ENCODE measurements around the gene TADA2A.

The TADA2A gene

DNA sequence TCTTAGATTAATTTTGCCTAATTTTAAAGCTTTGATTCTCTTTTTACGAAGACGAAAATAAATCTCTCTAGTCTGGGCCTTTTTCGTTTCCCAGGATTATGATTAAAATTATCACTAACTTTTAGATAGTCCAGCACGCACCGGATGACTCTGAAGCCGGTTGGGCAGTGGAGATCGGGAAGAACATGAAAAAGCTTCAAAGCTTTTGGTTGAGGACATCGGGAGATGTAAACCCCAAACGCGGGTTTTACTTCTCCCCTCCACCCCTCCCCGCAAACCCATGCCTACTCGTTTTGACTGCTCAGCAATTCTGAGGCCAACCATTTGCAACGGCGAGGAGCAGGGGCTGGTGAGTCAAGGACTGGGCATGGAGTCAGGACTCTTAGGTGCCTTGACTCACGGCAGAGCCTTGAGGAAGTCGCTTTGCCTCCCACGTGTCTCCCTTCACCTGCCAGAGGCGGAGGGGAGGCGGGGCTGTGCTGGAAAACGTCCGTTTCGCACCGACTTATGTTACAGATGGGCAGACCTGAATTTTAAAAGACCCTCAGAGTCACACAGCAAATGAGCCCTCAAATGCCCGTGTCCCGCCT, 82.0 kb downstream of the TADA2A start:
- H3K27ac ChIP-seq (ENCODE audit: low read length): no peak overlapping the region

DNA sequence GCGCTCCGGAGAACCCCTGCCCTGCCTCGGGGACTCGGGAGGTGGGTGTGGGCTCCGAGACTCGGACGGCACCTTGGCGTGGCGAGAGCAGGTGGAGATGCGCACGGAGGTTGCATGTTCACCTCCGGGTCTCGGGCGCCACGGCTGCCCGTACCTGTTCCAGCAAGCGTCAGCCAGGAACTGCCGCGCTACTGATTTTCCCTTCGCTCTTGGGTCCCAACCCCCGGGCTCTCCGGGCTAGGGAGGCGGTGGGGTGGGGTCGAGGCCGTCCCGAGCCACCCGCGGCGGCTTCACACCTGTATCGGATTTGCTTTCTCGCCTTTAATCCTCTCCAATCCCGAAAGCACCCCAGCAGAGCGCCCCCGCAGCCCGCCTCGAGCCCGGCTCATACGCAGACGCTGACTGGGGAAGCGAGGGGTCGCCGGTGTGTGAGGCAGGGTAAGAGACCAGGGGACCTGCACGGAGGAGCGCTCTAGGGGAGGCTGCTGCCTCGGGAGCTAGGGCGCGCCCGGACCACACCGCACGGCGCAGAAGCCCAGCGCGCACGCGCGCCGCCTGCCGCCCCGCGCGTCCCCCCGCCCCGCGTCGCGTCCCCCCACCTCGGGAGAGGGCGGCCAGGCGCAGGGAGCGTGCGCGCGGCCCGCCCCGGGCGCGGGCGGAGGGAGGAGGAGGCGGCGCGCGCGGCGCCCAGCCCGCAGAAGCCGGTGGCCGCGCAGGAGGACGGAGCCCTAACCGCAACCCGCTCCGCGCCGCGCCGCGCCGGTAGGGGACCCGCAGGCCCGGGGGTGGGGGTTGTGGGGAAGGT, 82.7 kb downstream of the TADA2A start, which contains the start of gene DUSP14:
Gene DUSP14, plus strand, starts transcription at position 695 of the 805 bp plus-strand sequence. CDS start 22,382 bp downstream, outside the sequence.
- no peaks in the 10 kb centered on the region for H3K9me3 ChIP-seq (ENCODE audit: insufficient read depth, low read length)
- H2AFZ ChIP-seq (ENCODE audit: low read depth, low read length): peak within 1 kb of the TSS; percentile 88
- peaks cover 24% of the 10 kb centered on the region for H3K79me2 ChIP-seq (ENCODE audit: low read length)
- no peaks in the 10 kb centered on the region for H4K20me1 ChIP-seq (ENCODE audit: insufficient read depth, low read length)
- no peaks in the 10 kb centered on the region for H3K27me3 ChIP-seq (ENCODE audit: low read depth, low read length)
- H3K4me3 ChIP-seq (ENCODE audit: low read length): peak within 1 kb of the TSS; percentile 93
- peak within 1 kb of the TSS; percentile 84 for H3K9ac ChIP-seq (ENCODE audit: low read length)
- peaks cover 21% of the 10 kb centered on the region for H3K4me1 ChIP-seq (ENCODE audit: low read length)
- no peaks in the 10 kb centered on the region for H3K36me3 ChIP-seq (replicated peaks; ENCODE audit: low read depth, low read length)
- peak within 1 kb of the TSS; percentile 91 for H3K4me2 ChIP-seq (ENCODE audit: low read length)
- no peak for TF ChIP-seq EZH2phosphoT487 (IDR thresholded peaks at IDR 0.05; ENCODE audit: low read depth)
- TF ChIP-seq, protein P1, sequence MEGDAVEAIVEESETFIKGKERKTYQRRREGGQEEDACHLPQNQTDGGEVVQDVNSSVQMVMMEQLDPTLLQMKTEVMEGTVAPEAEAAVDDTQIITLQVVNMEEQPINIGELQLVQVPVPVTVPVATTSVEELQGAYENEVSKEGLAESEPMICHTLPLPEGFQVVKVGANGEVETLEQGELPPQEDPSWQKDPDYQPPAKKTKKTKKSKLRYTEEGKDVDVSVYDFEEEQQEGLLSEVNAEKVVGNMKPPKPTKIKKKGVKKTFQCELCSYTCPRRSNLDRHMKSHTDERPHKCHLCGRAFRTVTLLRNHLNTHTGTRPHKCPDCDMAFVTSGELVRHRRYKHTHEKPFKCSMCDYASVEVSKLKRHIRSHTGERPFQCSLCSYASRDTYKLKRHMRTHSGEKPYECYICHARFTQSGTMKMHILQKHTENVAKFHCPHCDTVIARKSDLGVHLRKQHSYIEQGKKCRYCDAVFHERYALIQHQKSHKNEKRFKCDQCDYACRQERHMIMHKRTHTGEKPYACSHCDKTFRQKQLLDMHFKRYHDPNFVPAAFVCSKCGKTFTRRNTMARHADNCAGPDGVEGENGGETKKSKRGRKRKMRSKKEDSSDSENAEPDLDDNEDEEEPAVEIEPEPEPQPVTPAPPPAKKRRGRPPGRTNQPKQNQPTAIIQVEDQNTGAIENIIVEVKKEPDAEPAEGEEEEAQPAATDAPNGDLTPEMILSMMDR (IDR thresholded peaks at IDR 0.05; ENCODE audit: low read depth, low read length): peak; percentile 21; the same call in 1 of the 2 replicates
- no peak within 1 kb of the TSS for H3K27ac ChIP-seq (ENCODE audit: low read length)

More for the DNA sequence above, 82.0 kb downstream of the TADA2A start:
- peak overlapping the region; percentile 93 for H3K4me3 ChIP-seq (ENCODE audit: low read length)
- TF ChIP-seq, protein P1 (IDR thresholded peaks at IDR 0.05; ENCODE audit: low read depth, low read length): no peak
- no peak for TF ChIP-seq EZH2phosphoT487 (IDR thresholded peaks at IDR 0.05; ENCODE audit: low read depth)
- H4K20me1 ChIP-seq (ENCODE audit: insufficient read depth, low read length): no peaks in the 10 kb centered on the region
- H3K4me1 ChIP-seq (ENCODE audit: low read length): peaks cover 23% of the 10 kb centered on the region
- peak overlapping the region; percentile 91 for H3K4me2 ChIP-seq (ENCODE audit: low read length)
- H3K9ac ChIP-seq (ENCODE audit: low read length): peak overlapping the region; percentile 84
- H3K9me3 ChIP-seq (ENCODE audit: insufficient read depth, low read length): no peaks in the 10 kb centered on the region
- peaks cover 22% of the 10 kb centered on the region for H3K79me2 ChIP-seq (ENCODE audit: low read length)
- H3K36me3 ChIP-seq (replicated peaks; ENCODE audit: low read depth, low read length): no peaks in the 10 kb centered on the region
- H3K27me3 ChIP-seq (ENCODE audit: low read depth, low read length): no peaks in the 10 kb centered on the region
- peak overlapping the region; percentile 88 for H2AFZ ChIP-seq (ENCODE audit: low read depth, low read length)

DNA sequence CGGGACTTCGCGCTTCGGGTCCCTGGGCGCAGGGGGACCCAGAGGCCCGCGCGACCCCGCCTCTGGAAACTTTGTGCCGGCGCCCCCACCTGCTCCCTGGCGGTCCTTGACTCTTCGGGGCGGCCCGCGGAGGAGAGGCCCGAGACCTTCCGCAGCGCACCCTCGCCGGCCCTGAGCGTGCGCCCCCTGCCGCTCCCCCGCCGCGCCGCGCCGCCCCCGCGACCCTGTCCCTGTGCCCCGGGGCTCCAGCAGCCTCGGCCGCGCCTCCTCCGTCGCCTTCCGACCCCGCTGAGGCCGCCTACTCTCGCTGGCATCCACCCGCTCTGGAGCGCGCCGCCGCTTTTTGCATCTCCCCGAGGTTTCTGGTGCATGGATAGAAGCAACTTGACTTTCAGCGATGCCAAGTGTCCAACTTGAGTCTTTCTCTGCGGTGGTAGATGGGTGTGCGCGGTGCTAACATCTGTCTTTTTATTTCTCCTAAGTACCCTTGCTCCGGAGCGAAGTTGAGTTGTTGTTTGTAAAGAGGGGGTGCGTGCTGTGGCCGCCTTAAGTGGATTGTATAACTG, 83.4 kb downstream of the TADA2A start:
- H2AFZ ChIP-seq (ENCODE audit: low read depth, low read length): 0 out of 2 replicates have a peak overlapping the region, but pooled peaks have one; percentile 35
- no peaks in the 10 kb centered on the region for H3K27me3 ChIP-seq (ENCODE audit: low read depth, low read length)
- peak overlapping the region; percentile 93 for H3K4me3 ChIP-seq (ENCODE audit: low read length)
- no peak overlapping the region for H3K27ac ChIP-seq (ENCODE audit: low read length)
- no peaks in the 10 kb centered on the region for H3K36me3 ChIP-seq (replicated peaks; ENCODE audit: low read depth, low read length)
- no peaks in the 10 kb centered on the region for H4K20me1 ChIP-seq (ENCODE audit: insufficient read depth, low read length)
- peaks cover 21% of the 10 kb centered on the region for H3K4me1 ChIP-seq (ENCODE audit: low read length)
- peaks cover 27% of the 10 kb centered on the region for H3K79me2 ChIP-seq (ENCODE audit: low read length)
- H3K9ac ChIP-seq (ENCODE audit: low read length): peak overlapping the region; percentile 61
- no peak for TF ChIP-seq EZH2phosphoT487 (IDR thresholded peaks at IDR 0.05; ENCODE audit: low read depth)
- TF ChIP-seq, protein P1 (IDR thresholded peaks at IDR 0.05; ENCODE audit: low read depth, low read length): peak; percentile 37; the same call in 1 of the 2 replicates
- H3K9me3 ChIP-seq (ENCODE audit: insufficient read depth, low read length): no peaks in the 10 kb centered on the region
- peak overlapping the region; percentile 78 for H3K4me2 ChIP-seq (ENCODE audit: low read length)
